GM15510 (cell line): ENCODE results near the gene SEL1L3.

Experiments used
- POLR2A ChIP-seq: IDR thresholded peaks from 3 replicates; pipeline ENCODE4 v1.6.1; 2011; ENCODE audit warnings: borderline replicate concordance; ENCODE audit not compliant: insufficient read length; ENCODE audit errors: extremely low read depth

The SEL1L3 gene

DNA sequence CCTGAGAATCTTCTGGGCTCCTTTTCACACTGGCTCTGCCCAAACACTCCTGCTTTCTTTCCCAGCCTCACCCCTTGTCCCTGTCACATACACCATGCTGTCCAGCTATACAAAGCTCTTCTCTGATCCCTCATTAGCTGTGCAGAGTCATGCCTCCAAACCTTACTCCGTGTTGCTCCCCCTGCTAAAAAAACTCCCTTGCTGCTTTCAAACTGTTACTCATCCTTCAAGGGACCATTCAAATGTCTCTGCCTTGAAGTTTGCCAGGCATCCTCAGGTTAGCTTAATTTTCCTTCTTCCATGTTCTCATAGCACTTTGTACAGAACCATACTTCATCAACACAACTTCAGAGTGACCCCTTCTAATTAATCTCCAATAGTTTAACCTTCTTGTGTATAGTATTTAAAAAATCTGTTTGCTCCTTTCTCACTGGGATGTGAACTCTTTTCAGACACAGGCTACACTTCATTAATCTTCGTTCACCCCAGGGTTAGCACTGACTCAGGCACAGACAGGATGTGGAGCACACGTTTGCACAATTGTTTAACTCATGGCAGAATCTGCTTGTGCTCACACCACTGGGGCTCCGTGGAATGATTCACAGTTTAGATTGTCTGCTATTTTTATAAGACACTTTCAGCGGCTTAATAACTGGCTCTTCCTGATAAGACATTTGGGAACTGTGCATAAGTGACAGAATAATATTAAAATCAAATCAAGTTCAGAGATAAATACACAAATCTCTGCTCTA is 21.4 kb upstream of the SEL1L3 start:
- no peak for TF ChIP-seq POLR2A

DNA sequence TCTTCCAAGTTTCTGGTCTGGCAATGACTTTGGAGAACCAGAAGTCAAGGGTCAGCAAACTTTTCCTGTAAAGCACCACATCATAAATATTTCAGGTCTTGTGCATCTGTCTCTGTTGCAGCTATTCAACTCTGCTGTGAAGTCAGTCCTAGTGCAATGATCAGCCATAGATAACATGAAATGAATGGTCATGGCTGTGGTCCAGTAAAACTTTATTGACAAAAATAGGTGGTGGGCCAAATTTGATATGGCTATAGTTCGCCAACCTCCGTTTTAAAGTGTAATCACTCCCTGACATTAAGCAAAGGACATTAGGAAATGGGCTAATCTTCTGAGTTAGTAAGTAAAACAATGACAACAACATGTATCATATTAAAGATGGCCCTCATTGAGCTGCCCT is 20.8 kb upstream of the SEL1L3 start:
- no peak for TF ChIP-seq POLR2A

DNA sequence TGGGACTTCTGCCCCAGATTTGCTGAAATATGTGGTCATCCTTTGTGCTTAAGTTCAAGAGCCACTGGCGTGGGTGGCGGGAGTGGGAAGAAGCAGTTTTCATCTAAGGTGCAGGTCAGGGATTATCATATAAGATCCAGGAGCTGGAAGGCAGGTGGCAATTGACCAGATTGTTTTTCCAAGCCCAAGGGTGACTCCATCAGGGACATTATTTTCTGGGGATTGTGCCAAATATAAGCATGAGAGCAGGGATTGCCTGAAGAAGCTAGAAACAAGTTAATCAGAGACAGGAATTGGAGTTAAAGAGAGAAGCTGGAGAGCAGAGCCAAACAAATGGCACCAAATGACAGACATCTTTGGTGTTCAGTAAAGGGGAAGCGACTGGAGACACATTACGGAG is 19.4 kb upstream of the SEL1L3 start:
- no peak for TF ChIP-seq POLR2A

DNA sequence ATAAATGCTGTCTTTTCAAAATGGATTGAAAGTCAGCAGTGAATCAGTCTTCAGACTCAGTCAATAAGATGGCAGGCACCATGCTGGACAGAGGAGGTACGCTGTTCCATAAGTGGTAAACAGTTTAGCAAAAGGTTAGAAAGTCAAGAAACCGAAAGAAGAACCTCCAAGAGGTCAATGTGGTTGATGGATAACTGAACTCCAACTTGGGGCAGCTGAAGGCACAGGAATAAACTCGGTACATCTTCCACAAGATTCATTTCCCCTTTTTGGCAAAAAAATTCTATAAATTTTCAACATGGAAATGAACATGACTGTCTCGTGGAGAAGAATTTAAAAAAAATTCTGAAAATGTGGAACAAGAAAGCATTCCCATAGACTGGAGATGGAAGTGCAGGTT is 18.4 kb upstream of the SEL1L3 start:
- TF ChIP-seq POLR2A = no peak

DNA sequence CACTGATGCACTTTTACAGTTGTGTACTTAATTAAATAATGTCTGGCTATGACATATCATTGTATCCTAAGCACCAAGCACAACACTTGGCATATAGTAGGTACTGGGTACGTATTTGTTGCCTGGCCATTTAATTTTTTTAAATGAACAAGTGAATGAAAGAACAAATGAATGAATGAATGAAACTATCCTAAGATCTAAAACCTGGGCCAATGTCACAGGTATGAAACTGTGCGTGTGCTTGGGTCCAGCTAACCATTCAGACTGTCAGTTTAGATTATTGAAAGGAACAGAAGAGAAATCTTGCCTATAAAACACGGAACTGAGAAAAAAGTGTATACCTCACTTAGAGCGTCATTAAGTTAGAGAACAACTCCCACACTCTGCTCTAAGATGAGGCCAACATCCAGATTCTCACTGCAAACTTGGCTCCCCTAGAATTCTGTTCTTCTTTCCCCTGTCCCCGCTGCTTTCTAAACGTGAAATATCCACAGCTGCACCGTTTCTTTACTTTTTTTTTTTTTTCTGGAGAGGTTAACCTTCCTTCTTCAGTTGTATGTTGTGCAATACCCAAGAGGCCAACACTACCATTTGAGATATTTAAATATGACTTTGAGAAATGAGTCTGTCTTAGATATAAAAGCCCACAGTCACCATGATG is 17.3 kb upstream of the SEL1L3 start:
- no peak for TF ChIP-seq POLR2A

DNA sequence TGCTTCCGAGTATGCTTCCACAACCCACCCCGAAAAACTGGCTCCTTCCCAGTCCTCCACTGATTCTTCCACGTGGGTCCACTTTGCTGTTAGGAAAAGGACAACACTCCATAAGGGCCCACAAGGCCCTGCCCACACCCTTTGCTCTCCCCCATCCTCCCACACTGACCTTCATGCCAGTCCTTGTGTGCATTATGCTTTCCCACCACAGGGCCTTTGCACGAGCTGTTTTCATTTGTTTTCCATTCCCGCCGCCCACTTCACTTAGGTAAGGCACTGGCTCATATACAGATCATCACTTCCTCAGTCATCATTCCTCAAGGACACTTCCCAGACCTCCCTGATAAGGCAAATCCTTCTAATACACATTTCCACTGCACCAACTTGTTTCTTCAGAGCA is 16.8 kb upstream of the SEL1L3 start:
- no peak for TF ChIP-seq POLR2A

DNA sequence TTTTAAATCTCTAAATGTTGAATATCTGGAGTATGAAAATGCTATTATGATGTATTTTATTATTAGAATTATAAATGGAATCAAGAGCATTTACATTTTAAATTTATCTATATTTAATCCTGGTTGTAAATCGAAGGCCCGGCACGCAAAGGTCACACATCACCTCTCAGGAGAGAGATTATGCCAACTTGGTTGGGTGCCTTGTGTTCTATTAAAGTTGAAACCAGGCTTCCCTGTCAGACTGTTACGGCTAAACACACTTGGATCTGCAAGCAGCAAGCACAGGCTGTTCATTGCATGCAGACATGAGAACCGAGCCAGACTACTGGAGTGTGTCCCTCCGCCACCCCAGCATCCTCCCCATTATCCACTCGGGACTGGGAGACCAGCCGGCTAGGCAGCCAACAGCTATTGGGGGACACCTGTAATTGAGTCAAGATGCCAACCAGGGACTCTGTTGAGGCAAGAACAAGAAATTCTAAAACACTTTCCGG is 16.4 kb upstream of the SEL1L3 start:
- TF ChIP-seq POLR2A = no peak

DNA sequence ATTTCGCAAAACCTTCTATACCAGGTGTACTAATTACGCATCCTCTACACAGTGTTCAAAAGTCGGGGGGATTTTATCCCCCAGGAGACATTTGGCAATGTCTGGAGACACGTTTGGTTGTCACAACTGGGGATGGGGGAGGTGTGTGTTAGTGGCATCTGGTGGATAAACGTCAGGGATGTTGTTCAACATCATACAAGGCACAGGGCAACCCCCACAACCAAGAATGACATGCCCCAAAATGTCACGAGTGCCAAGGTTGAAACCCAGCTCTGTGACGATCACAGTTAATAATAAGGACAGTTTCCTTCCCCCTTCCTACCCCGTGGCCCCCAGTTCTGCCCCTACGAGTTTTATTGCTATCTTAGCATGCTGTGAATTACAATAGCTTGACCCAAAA is 15.9 kb upstream of the SEL1L3 start:
- no peak for TF ChIP-seq POLR2A

DNA sequence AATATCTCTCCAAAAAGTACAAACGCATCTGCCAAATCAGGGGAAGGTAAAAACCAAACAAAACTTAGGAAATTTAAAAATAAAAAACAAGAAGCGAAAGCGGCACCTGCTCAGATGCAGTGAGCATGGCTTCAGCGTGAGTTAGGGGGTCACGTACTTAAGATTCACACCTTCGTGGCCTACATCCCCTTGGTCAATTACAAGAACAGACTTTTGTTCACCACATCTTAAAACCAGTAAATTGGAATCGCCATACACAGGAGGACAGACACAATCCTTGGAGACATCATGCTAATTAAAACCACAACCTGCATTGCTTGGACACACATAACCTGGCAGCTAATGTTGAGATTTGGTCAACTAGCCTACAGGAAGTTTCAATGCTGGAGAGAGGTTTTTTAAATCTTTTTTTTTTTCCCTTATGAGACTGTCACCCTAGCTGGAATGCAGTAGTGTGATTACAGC is 12.5 kb upstream of the SEL1L3 start:
- TF ChIP-seq POLR2A = no peak

DNA sequence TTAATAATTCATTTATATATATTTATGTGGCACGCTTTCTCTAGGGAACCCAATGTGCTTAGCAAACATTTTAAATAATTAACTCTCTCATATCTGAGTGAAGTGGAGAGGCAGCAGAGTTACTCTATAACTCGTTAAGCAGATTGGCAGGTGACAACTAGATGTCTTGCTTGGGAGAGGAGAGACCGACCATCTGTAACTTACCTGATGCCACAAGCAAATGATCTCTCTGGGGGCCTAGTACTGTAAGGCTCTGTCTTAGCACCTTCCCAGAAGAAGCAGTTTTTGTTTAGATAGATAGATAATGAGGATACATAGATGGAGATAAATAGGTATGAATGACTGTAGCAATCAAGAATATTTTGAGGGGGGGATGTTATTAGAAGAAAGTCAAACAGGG is 11.9 kb upstream of the SEL1L3 start:
- no peak for TF ChIP-seq POLR2A

DNA sequence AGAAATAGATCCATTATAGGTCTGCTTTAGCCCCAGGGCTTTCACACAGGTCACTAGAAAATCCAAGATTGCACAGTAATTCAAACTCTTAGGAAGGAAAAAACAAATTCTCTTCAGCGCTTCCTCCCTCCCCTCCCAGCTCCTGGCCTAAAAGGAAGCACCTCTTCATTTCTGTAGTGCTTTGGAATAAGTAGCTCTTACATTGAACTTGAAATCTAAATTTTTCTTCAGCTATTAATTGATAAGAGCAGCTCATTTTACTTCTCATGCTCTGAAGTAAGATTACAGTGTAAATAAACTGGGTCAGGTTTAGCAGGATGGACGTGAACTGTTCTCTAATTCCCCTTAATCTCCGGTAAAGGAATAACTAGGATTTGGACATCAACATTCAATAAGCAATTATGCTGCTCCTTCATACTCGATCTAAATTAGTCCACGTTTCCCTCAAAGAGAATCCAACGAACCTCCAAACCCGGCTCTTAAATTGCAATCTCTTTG is 10.9 kb upstream of the SEL1L3 start:
- TF ChIP-seq POLR2A = no peak

DNA sequence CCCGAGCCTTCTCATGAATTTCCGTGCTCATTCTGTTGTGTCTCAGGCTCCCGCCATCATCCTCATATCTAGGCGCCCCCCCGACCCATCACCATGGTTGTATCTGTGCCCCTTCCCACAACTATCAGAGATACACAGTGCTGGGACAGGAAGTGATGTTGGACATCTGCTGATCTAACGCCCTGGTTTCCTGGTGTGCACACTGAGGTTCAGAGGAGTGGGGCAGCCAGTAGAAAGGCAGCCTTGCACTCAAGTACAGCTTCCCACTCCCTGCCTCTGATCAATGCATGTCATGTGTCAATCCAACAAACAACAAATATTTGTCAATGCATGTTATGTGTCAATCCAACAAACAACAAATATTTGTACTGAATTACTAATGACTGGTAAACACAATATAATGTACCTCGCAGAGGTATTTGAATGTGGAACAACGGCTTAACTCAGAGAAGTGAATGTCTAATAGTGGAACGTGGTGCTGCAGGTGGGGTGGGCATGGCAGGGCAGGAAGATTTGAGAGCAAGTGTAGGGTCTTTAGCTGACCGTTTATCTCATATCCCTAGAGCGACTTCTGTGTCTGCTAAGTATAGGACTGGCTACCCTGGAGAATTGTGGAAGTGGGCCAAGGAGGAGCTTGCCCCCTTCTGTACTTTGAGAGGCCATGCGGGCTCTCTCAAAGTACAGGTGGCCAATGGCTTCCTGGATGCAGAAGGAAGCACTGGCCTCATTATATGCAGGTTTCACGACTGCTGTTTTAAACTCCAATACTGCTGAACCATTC is 10.3 kb upstream of the SEL1L3 start:
- no peak for TF ChIP-seq POLR2A

DNA sequence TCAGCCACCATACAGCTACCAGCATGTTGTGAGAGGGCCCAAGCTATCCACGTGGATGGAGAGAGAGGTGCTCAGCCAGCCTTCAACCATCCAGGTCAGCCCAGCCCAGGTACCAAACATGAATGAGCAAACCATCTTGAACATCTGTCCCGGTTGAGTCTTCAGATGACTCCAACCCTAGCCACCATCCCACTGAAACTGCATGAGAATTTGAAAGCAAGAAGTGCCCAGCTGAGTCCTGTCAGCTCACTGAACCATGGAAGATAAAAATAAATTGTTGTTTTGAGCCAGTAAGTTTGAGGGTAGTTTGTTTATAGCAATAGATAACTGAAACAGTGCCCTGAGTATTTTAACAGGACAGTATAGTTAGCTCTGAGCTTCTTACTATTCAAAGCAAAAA is 7.3 kb upstream of the SEL1L3 start:
- TF ChIP-seq POLR2A = no peak

DNA sequence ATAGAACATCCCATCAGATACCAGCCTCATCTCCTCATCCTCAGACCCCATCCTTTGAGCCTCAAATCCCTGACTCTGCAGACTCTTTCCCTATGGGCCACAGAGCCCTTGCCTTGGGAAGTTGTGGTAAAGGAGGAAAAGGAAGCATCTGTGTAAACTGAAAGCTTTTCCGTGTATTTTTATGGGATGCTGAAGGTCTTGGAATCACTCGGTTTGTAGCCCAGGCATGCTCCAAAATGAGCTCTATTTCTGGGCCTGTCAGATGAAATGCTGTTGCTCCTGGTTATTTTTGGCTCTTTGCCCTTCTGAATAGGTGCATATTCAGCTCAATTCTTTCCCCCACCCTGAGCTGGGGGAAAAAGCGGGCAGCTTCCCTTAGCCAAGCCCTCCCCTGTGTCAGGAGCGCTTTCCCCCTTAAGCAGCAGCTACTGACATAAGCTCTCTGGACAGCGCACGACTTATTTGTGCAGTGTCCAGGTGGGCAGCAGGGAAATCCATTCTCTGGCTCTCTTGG is 5.0 kb upstream of the SEL1L3 start:
- TF ChIP-seq POLR2A = no peak

DNA sequence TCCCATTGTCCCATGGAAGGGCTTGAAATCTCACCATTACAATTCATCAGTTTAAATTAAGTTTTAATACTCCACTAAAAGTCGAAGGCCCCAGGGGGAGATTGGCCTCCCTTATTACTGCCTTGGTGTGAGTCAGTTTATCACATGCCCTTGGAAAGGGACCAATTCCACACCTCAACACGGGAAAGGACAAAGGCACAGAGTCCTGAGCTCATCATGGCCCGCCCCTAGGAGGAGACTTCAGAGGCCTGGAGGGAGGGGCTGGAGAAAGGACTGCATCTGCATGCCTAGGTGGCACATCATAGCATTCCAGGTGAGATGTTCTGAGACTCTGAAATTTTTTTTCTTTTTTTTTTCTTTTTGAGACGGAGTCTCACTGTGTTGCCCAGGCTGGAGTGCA is 2.8 kb upstream of the SEL1L3 start:
- no peak for TF ChIP-seq POLR2A
